Left renal pelvis (tissue), 4 donors: Measurements from ENCODE around the gene PIGT. TPM values are rescaled to one million over a fixed set of nuclear protein-coding genes. Genes with fewer than 3 reads are reported as not detected.
"Not testable (repeated sequence)": the region's sequence is repeated elsewhere in the genome, so short reads cannot be mapped to it uniquely, and the experiment has no call there.

Experiments
- DNase-seq, 4 donors: peaks; one replicate each; pipeline ENCODE4 v3.0.0-alpha.2; 2013; ENCODE audit warnings: low read depth in 4 of 4, low spot score in 3 of 4
- polyA plus RNA-seq, 4 donors: library from polyadenylated mRNA; unstranded; fragments of 120-200 nt; gene quantifications; one replicate each; pipeline ENCODE4 v1.2.1, GENCODE V29; 2013; ENCODE audit not compliant: insufficient read length in 4 of 4

PIGT gene
- polyA plus RNA-seq, 4 donors, result 98.6 to 102 (median 100) TPM

- DNase-seq, result no peak
Observed at GRCh38 chr20:45459606-45460005, 43.7 kb downstream of the PIGT start.

- no peak for DNase-seq
Observed at GRCh38 chr20:45461225-45461624, 45.3 kb downstream of the PIGT start.

GRCh38 chr20:45462711-45463509 lies 47.0 kb downstream of the PIGT start:
- no peak for DNase-seq

GRCh38 chr20:45463709-45464108 lies 47.8 kb downstream of the PIGT start:
- no peak for DNase-seq

GRCh38 chr20:45465491-45466266 lies 49.7 kb downstream of the PIGT start:
- DNase-seq, result no peak

- DNase-seq, result no peak
Observed at GRCh38 chr20:45467172-45467571, 51.2 kb downstream of the PIGT start.

GRCh38 chr20:45467861-45468260 lies 51.9 kb downstream of the PIGT start:
- no peak for DNase-seq

GRCh38 chr20:45469336-45470261 lies 53.7 kb downstream of the PIGT start, which contains the start of gene WFDC2:
TSS of gene WFDC2 (plus strand) at chr20:45469753. CDS start at chr20:45469782, 29 bp downstream.
- DNase-seq, result peak in 1 of 4 donors; percentile 45

GRCh38 chr20:45470262-45470931 lies 54.5 kb downstream of the PIGT start:
- DNase-seq, result peak in 3 of 4 donors; percentile 55 to 74 (median 64)

GRCh38 chr20:45470937-45471336 lies 55.0 kb downstream of the PIGT start:
- no peak for DNase-seq

GRCh38 chr20:45472286-45472685 lies 56.3 kb downstream of the PIGT start:
- not testable (repeated sequence) for DNase-seq

Other genes starting within 250 kb of the PIGT start
- gene PI3, start 241.2 kb upstream of the PIGT start, polyA plus RNA-seq, result under 1 TPM in 1 of 4 donors, not detected in 3; 0.48 TPM
- gene SEMG1, start 209.1 kb upstream of the PIGT start, polyA plus RNA-seq, result not detected
- gene SEMG2, start 194.8 kb upstream of the PIGT start, polyA plus RNA-seq, result not detected
- 10 to 100 TPM in 1 of 4 donors, under 1 TPM in 3; 0.29 to 12.5 (median 0.42) TPM for gene SLPI, start 161.6 kb upstream of the PIGT start, polyA plus RNA-seq
- gene RBPJL, start 109.3 kb upstream of the PIGT start, polyA plus RNA-seq, result not detected
- gene MATN4, start 107.8 kb upstream of the PIGT start, polyA plus RNA-seq, result 1 to 10 TPM in 1 of 4 donors, under 1 TPM in 3; 0.19 to 3.2 (median 0.41) TPM
- 100 to 1,000 TPM in 3 of 4 donors, 10 to 100 TPM in 1; 36.5 to 173 (median 163) TPM for gene SDC4, start 67.7 kb upstream of the PIGT start, polyA plus RNA-seq
- gene SYS1, start 53.0 kb upstream of the PIGT start, polyA plus RNA-seq, result 10 to 100 TPM; 27.8 to 32.4 (median 31.9) TPM
- 1 to 10 TPM in 2 of 4 donors, under 1 TPM in 2; 0.42 to 1.8 (median 1.2) TPM for gene TP53TG5, start 37.8 kb upstream of the PIGT start, polyA plus RNA-seq
- 10 to 100 TPM; 14.4 to 26.6 (median 25.3) TPM for gene DBNDD2, start 7.9 kb upstream of the PIGT start, polyA plus RNA-seq
- 100 to 1,000 TPM in 3 of 4 donors, 10 to 100 TPM in 1; 10.7 to 228 (median 172) TPM for gene WFDC2, start 53.6 kb downstream of the PIGT start, polyA plus RNA-seq
- not detected for gene SPINT3, start 99.5 kb downstream of the PIGT start, polyA plus RNA-seq
- gene WFDC6, start 123.3 kb downstream of the PIGT start, polyA plus RNA-seq, result under 1 TPM in 1 of 4 donors, not detected in 3; 0.24 TPM
- gene EPPIN, start 131.3 kb downstream of the PIGT start, polyA plus RNA-seq, result under 1 TPM in 3 of 4 donors, not detected in 1; 0.13 to 0.50 (median 0.17) TPM
- gene WFDC8, start 163.1 kb downstream of the PIGT start, polyA plus RNA-seq, result under 1 TPM in 3 of 4 donors, not detected in 1; 0.14 to 0.21 (median 0.14) TPM
- not detected for gene WFDC10A, start 213.6 kb downstream of the PIGT start, polyA plus RNA-seq
- not detected for gene WFDC9, start 215.1 kb downstream of the PIGT start, polyA plus RNA-seq